Measurements from ENCODE around the gene CCER1.

Gene CCER1

GRCh38 chr12:90958347-90958746, 3.4 kb upstream of the CCER1 start:
- DNase-seq (ENCODE audit: insufficient read length, low spot score) (no peak), FAIRE-seq (no peak)
- TF ChIP-seq POLR2AphosphoS5 (IDR thresholded peaks at IDR 0.05; ENCODE audit: low read depth, low read length) (no peak), PAX5 (IDR thresholded peaks at IDR 0.05; ENCODE audit: insufficient read depth, low read length, severe bottlenecking) (no peak), POU2F2 (IDR thresholded peaks at IDR 0.05; ENCODE audit: low read depth, low read length) (no peak), POLR2A (IDR thresholded peaks at IDR 0.05; ENCODE audit: low read depth, low read length) (no peak), TAF1 (IDR thresholded peaks at IDR 0.05; ENCODE audit: low read depth, low read length) (no peak), SPI1 (IDR thresholded peaks at IDR 0.05; ENCODE audit: low read depth, low read length) (no peak)

DNA sequence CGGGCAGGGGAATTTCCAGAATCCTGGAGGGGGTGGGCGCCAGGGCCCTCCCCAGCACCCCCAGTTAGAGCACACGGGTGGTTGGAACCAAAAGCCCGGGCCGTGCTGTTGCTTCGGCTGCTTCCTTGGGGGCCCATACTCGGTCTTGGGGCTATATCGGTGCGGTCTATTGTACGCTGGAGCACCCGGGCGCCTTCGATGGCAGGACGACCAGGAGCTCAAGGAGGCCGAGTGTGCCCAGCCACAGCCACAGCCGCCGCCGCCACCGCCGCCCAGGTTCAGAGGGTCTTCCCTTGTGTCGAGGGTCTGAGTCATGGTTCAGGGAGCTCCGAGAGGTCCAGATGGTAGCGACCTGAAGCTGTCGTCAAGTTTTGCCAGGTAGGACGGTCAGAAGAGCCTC, 548 bp downstream of the CCER1 start:
- TF ChIP-seq PAX5 (IDR thresholded peaks at IDR 0.05; ENCODE audit: insufficient read depth, low read length, severe bottlenecking), result no peak
- no peak for TF ChIP-seq POLR2AphosphoS5 (IDR thresholded peaks at IDR 0.05; ENCODE audit: low read depth, low read length)
- TF ChIP-seq POU2F2 (IDR thresholded peaks at IDR 0.05; ENCODE audit: low read depth, low read length), result no peak
- DNase-seq (ENCODE audit: insufficient read length, low spot score) (no peak), FAIRE-seq (no peak)

- FAIRE-seq, result no peak
- DNase-seq (ENCODE audit: insufficient read length, low spot score), result no peak
- no peak for TF ChIP-seq POLR2A (IDR thresholded peaks at IDR 0.05; ENCODE audit: low read depth, low read length)
- no peak for TF ChIP-seq POU2F2 (IDR thresholded peaks at IDR 0.05; ENCODE audit: low read depth, low read length)
- TF ChIP-seq PAX5 (IDR thresholded peaks at IDR 0.05; ENCODE audit: insufficient read depth, low read length, severe bottlenecking), result no peak
- no peak for TF ChIP-seq TAF1 (IDR thresholded peaks at IDR 0.05; ENCODE audit: low read depth, low read length)
- no peak for TF ChIP-seq POLR2AphosphoS5 (IDR thresholded peaks at IDR 0.05; ENCODE audit: low read depth, low read length)
- no peak for TF ChIP-seq SPI1 (IDR thresholded peaks at IDR 0.05; ENCODE audit: low read depth, low read length)
These were observed 987 bp downstream of the CCER1 start for GRCh38 chr12:90953956-90954421.

DNA sequence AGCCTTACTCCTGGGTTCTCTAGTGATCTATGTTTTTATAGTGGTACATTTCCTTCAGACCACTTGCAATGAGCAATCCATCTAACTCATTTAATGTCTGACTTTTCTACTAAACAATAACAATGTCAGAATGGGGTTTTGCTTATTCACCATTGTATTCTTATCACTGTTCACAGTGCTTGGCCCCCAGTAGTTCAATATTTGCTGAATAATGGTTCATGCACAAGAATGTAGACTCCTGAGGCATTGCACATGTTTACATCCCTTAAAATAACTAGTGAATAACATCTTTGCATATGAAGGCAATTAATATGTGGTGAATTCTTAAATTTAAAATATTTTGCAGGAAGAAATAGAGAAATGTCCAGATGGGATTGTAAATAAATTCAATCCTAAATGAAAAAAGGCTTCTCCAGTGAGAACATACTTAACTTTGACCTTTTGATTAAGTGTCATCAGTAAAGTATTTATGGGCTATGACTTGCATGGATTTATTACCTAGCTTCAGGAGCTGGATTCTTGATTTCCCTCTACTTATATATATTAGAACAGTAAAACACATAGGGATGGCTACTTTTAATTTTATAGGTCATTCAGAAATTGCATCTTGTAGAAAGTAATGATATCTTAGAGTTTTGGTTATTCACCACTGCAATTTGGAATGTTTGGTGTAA, 3.4 kb downstream of the CCER1 start:
- no peak for TF ChIP-seq POLR2A (IDR thresholded peaks at IDR 0.05; ENCODE audit: low read depth, low read length)
- TF ChIP-seq POLR2AphosphoS5 (IDR thresholded peaks at IDR 0.05; ENCODE audit: low read depth, low read length), result no peak
- TF ChIP-seq SPI1 (IDR thresholded peaks at IDR 0.05; ENCODE audit: low read depth, low read length), result no peak
- TF ChIP-seq PAX5 (IDR thresholded peaks at IDR 0.05; ENCODE audit: insufficient read depth, low read length, severe bottlenecking), result no peak
- TF ChIP-seq POU2F2 (IDR thresholded peaks at IDR 0.05; ENCODE audit: low read depth, low read length), result no peak
- no peak for TF ChIP-seq TAF1 (IDR thresholded peaks at IDR 0.05; ENCODE audit: low read depth, low read length)
- no peak for DNase-seq (ENCODE audit: insufficient read length, low spot score)
- no peak for FAIRE-seq

- no peak for DNase-seq (ENCODE audit: insufficient read length, low spot score)
- no peak for TF ChIP-seq POLR2A (IDR thresholded peaks at IDR 0.05; ENCODE audit: low read depth, low read length)
- no peak for FAIRE-seq
These were observed 7.1 kb downstream of the CCER1 start for GRCh38 chr12:90947869-90948268.

DNA sequence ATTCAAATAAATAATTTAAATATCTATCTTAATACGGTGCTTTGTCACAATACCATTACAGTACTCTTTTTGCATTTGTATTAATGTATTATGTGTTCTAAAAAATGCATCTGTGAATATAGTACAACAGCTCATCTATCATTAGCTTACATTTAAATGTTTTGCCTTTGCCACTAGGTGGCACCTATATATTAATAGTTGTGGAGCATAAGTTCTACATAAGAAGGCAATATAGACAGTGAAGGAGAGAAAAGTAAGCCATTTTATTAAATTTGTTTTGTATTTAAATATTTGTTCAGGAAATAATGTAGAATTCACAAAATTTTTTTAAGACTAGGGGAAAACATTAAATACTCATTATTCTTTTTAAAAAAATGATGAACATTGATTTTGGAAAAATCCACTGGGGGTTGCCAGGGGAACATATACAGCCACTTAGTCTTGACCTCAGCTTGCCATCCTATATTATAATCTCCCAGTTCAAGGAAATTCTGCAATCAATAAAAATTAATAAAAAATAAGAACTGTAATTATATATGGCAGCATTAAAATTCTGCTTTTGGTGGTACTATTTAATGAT, 9.8 kb downstream of the CCER1 start:
- no peak for DNase-seq (ENCODE audit: insufficient read length, low spot score)
- FAIRE-seq, result no peak
- no peak for TF ChIP-seq PAX5 (IDR thresholded peaks at IDR 0.05; ENCODE audit: insufficient read depth, low read length, severe bottlenecking)
- TF ChIP-seq SPI1 (IDR thresholded peaks at IDR 0.05; ENCODE audit: low read depth, low read length), result no peak
- TF ChIP-seq POLR2A (IDR thresholded peaks at IDR 0.05; ENCODE audit: low read depth, low read length), result no peak
- TF ChIP-seq TAF1 (IDR thresholded peaks at IDR 0.05; ENCODE audit: low read depth, low read length), result no peak
- no peak for TF ChIP-seq POU2F2 (IDR thresholded peaks at IDR 0.05; ENCODE audit: low read depth, low read length)
- no peak for TF ChIP-seq POLR2AphosphoS5 (IDR thresholded peaks at IDR 0.05; ENCODE audit: low read depth, low read length)

GRCh38 chr12:90943255-90943654, 11.7 kb downstream of the CCER1 start:
- DNase-seq (ENCODE audit: insufficient read length, low spot score) (no peak), FAIRE-seq (no peak)
- TF ChIP-seq POLR2AphosphoS5 (IDR thresholded peaks at IDR 0.05; ENCODE audit: low read depth, low read length) (no peak), PAX5 (IDR thresholded peaks at IDR 0.05; ENCODE audit: insufficient read depth, low read length, severe bottlenecking) (no peak), TAF1 (IDR thresholded peaks at IDR 0.05; ENCODE audit: low read depth, low read length) (no peak), SPI1 (IDR thresholded peaks at IDR 0.05; ENCODE audit: low read depth, low read length) (no peak), POLR2A (IDR thresholded peaks at IDR 0.05; ENCODE audit: low read depth, low read length) (no peak), POU2F2 (IDR thresholded peaks at IDR 0.05; ENCODE audit: low read depth, low read length) (no peak)

GRCh38 chr12:90940872-90941499, 14.0 kb downstream of the CCER1 start:
- FAIRE-seq (peak; percentile 71), DNase-seq (ENCODE audit: insufficient read length, low spot score) (no peak)

GRCh38 chr12:90939382-90939781, 15.6 kb downstream of the CCER1 start:
- TF ChIP-seq POLR2A (IDR thresholded peaks at IDR 0.05; ENCODE audit: low read depth, low read length), result no peak
- TF ChIP-seq POU2F2 (IDR thresholded peaks at IDR 0.05; ENCODE audit: low read depth, low read length), result no peak
- FAIRE-seq (no peak), DNase-seq (ENCODE audit: insufficient read length, low spot score) (no peak)

More at GRCh38 chr12:90940872-90941499, 14.0 kb downstream of the CCER1 start:
- no peak for TF ChIP-seq POU2F2 (IDR thresholded peaks at IDR 0.05; ENCODE audit: low read depth, low read length)
- no peak for TF ChIP-seq PAX5 (IDR thresholded peaks at IDR 0.05; ENCODE audit: insufficient read depth, low read length, severe bottlenecking)
- TF ChIP-seq TAF1 (IDR thresholded peaks at IDR 0.05; ENCODE audit: low read depth, low read length), result no peak
- no peak for TF ChIP-seq POLR2AphosphoS5 (IDR thresholded peaks at IDR 0.05; ENCODE audit: low read depth, low read length)
- no peak for TF ChIP-seq POLR2A (IDR thresholded peaks at IDR 0.05; ENCODE audit: low read depth, low read length)
- TF ChIP-seq SPI1 (IDR thresholded peaks at IDR 0.05; ENCODE audit: low read depth, low read length), result no peak

DNA sequence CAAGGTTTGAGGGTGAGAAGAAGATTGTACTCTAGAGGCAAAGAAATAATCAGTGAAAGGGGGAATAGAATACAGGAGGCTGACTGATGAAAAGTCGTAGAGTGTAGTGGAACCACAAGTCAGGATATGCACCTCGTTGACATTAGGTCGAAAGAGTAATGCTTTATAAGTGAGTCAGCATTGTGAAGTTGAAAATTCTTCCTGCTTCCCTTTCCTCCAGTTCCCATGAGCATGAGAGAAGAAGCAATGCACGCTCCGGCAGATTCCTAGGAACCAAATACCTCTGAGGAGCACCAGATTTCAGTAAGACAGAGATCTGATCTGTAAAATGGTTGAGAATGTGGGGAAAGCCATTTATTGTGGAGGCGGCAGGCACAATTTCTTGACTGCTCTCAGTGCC, 16.5 kb downstream of the CCER1 start:
- FAIRE-seq (no peak), DNase-seq (ENCODE audit: insufficient read length, low spot score) (no peak)
- TF ChIP-seq TAF1 (IDR thresholded peaks at IDR 0.05; ENCODE audit: low read depth, low read length) (no peak), PAX5 (IDR thresholded peaks at IDR 0.05; ENCODE audit: insufficient read depth, low read length, severe bottlenecking) (no peak), POU2F2 (IDR thresholded peaks at IDR 0.05; ENCODE audit: low read depth, low read length) (no peak), POLR2A (IDR thresholded peaks at IDR 0.05; ENCODE audit: low read depth, low read length) (no peak), SPI1 (IDR thresholded peaks at IDR 0.05; ENCODE audit: low read depth, low read length) (no peak), POLR2AphosphoS5 (IDR thresholded peaks at IDR 0.05; ENCODE audit: low read depth, low read length) (no peak)
